ENCODE results near the gene DCST1.

GRCh38 chr1:155008015-155008941 is 25.3 kb upstream of the DCST1 start:
- no peak for TF ChIP-seq CTCF (conservative IDR thresholded peaks at IDR 0.05)
- TF ChIP-seq ZFX (IDR thresholded peaks at IDR 0.05): no peak

Measured in C4-2B (cell line).